ENCODE results near the gene CCKAR. TPM values are rescaled to one million over a fixed set of nuclear protein-coding genes. Genes with fewer than 3 reads are reported as not detected.

The CCKAR gene
- total and polyA plus RNA-seq, 2 of the 13 experiments (the other 11 are each of a cell fraction or from before 2014, with no cell fraction given), result not detected

DNA sequence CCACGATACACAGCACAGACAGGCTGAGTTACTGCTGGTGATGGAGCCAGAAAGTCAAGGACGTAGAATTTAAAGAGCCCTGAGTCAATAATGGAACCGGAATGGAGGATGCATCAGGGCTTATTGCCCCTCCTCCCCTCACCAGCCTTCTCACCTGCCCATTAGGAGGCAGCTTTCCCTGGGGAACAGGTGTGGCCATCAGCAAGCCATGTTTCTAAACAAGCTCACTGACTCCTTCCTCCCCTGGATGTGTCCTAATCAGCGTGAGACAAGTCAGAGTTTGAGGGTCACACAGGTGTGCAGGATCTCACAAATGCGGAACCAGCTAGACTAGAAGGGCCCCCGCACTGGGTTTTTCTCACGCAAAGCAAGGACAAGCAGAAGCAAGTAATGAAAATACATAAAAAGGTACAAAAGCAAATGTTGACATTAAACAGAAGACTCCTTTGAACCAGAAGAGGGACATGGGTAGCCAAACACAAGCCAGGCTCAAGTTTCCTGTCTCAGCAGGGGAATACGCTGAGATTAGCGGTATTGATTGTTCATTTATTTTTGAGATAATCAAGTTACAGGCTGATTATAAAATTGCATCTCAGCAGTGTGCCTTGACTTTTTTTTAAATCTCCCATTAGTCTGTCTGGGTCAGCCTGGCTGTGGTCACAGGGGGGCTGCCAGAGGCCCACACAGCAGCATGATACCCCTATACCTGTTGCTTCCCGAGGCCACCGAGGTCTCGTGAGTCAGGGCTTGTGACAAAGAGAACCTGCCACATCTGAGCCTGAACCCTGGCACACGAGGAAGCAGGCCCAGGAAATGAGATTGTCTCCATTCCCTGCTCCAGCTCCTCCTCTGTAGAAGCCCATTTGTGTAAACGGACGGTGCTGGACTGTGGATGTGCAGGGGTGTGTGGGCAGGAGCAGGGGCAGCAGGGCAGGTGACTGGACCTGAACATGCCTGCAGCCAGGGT, 37.4 kb downstream of the CCKAR start:
- BruUV-seq (replicated peaks), result no TSS peak
- Histone ChIP-seq H3K4me2 (ENCODE audit: low read depth, low read length) (peak overlapping the region; percentile 54), H3K4me1 (ENCODE audit: insufficient read depth, low read length) (peaks cover 15% of the 10 kb centered on the region), H3K9me3 (ENCODE audit: low read length) (peaks cover 10% of the 10 kb centered on the region; the same call in 1 of the 2 replicates), H4K20me1 (ENCODE audit: insufficient read depth, low read length) (no peaks in the 10 kb centered on the region), H3K27me3 (ENCODE audit: control insufficient read depth in 1 of 2, insufficient read depth in 2 of 2, low read length in 2 of 2) (no peaks in the 10 kb centered on the region; a peak in 1 of 5 replicates), H3K9ac (ENCODE audit: insufficient read depth, low read depth, low read length) (no peak overlapping the region), H3K79me2 (ENCODE audit: insufficient read depth, low read length) (no peaks in the 10 kb centered on the region), H3K36me3 (replicated peaks in 1 of 2; ENCODE audit: control insufficient read depth in 1 of 2, insufficient read depth in 2 of 2, low read length in 2 of 2) (no peaks in the 10 kb centered on the region), H3K27ac (ENCODE audit: extremely low read length, insufficient read depth, low read length) (no peak overlapping the region), H2AFZ (ENCODE audit: low read length) (no peak overlapping the region), H3K4me3 (replicated peaks in 1 of 3; ENCODE audit: insufficient read depth in 1 of 3, low read depth in 2 of 3, low read length in 3 of 3) (no peak overlapping the region)
- CTCF ChIA-PET (ENCODE audit: low intra/inter-chr PET ratio, low total read pairs), result no interaction called here
- no peak for FAIRE-seq
- 5% methylated on average over 12 of the region's 15 CpGs for WGBS (ENCODE audit: low lambda C conversion rate)
- TF ChIP-seq ZNF678 (CRISPR knock-in tag; IDR thresholded peaks at IDR 0.05) (no peak), ZNF746 (CRISPR knock-in tag; IDR thresholded peaks at IDR 0.05) (no peak), HNRNPK (IDR thresholded peaks at IDR 0.05; ENCODE audit: low read depth, low read length, poor library complexity, severe bottlenecking) (no peak), ZNF670 (CRISPR knock-in tag; IDR thresholded peaks at IDR 0.05; ENCODE audit: borderline replicate concordance) (no peak), NFIC (IDR thresholded peaks at IDR 0.05; ENCODE audit: low read length) (no peak), ZNF552 (CRISPR knock-in tag; IDR thresholded peaks at IDR 0.05; ENCODE audit: borderline replicate concordance) (no peak), ZNF816 (CRISPR knock-in tag; IDR thresholded peaks at IDR 0.05; ENCODE audit: borderline replicate concordance) (no peak), BHLHE40 (IDR thresholded peaks at IDR 0.05; ENCODE audit: low read length) (0 out of 2 replicates have a peak, but pooled peaks have one; percentile 10), GABPB1 (CRISPR knock-in tag; IDR thresholded peaks at IDR 0.05) (no peak), CC2D1A (CRISPR knock-in tag; IDR thresholded peaks at IDR 0.05) (no peak), ZNF547 (CRISPR knock-in tag; IDR thresholded peaks at IDR 0.05) (no peak), ZSCAN25 (CRISPR knock-in tag; IDR thresholded peaks at IDR 0.05) (peak; percentile 89), ZNF101 (CRISPR knock-in tag; IDR thresholded peaks at IDR 0.05; ENCODE audit: borderline replicate concordance, low read depth) (no peak)
- TF ChIP-seq, protein P1, sequence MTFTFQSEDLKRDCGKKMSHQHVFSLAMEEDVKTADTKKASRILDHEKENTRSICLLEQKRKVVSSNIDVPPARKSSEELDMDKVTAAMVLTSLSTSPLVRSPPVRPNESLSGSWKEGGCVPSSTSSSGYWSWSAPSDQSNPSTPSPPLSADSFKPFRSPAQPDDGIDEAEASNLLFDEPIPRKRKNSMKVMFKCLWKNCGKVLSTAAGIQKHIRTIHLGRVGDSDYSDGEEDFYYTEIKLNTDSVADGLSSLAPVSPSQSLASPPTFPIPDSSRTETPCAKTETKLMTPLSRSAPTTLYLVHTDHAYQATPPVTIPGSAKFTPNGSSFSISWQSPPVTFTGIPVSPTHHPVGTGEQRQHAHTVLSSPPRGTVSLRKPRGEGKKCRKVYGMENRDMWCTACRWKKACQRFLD (CRISPR knock-in tag; IDR thresholded peaks at IDR 0.05; ENCODE audit: borderline replicate concordance), result no peak
- TF ChIP-seq, protein P2, sequence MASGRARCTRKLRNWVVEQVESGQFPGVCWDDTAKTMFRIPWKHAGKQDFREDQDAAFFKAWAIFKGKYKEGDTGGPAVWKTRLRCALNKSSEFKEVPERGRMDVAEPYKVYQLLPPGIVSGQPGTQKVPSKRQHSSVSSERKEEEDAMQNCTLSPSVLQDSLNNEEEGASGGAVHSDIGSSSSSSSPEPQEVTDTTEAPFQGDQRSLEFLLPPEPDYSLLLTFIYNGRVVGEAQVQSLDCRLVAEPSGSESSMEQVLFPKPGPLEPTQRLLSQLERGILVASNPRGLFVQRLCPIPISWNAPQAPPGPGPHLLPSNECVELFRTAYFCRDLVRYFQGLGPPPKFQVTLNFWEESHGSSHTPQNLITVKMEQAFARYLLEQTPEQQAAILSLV (CRISPR knock-in tag; IDR thresholded peaks at IDR 0.05; ENCODE audit: borderline replicate concordance), result no peak
- POLR2A ChIA-PET, result no interaction called here
- in situ Hi-C loops (cut with HindIII; ENCODE audit: extremely low pct_ligation_motif_present, low pct_unique_long_range_greater_than_20kb) (no loop called here), intact Hi-C loops (cut with micrococcal nuclease; ENCODE audit: unreplicated experiment) (no loop called here)
- DNase-seq (ENCODE audit: low spot score), result no peak
- ATAC-seq, result peak; percentile 57

All from HepG2 (cell line).